K562 (cell line): ENCODE data around the gene GPR25. TPM values are rescaled to one million over a fixed set of nuclear protein-coding genes. Genes with fewer than 3 reads are reported as not detected.
A peak's percentile ranks its signal among the peaks of the same experiment; 100 is the strongest.

ENCODE experiments used
- ATAC-seq: fragments of 200-7000 bp; cut with Tn5 transposase; 3 replicates; pipeline ENCODE4 v1.9.1; 2020; ENCODE audit warnings: moderate library complexity
- BruUV-seq: library from RNA; stranded (reverse); fragments of 400-500 nt; replicated peaks from 2 replicates; lab custom pipeline; 2021; lab: Mats Ljungman, UMichigan
- CTCF ChIA-PET: fragments of 300-600 bp; formaldehyde crosslinking; extraction: SDS; loops from one replicate; lab custom pipeline; 2021; ENCODE audit warnings: low intra/inter-chr PET ratio; lab: Yijun Ruan, JAX
- POLR2A ChIA-PET: fragments of 300-600, 350-650 bp; sonication (Branson Sonifier 250); formaldehyde crosslinking; extraction: SDS; loops from one replicate; lab custom pipeline; 2021; ENCODE audit warnings: antibody characterized with exemption, inconsistent platforms; lab: Yijun Ruan, JAX
- DNase-seq, 4 experiments: peaks; one replicate each; pipeline versions ENCODE4 v3.0.0 to v3.0.0-alpha.2; 2011 to 2018; ENCODE audit warnings: low spot score in 3 of 4, mixed read lengths in 3 of 4; ENCODE audit errors: extremely low read depth in 1 of 4
- FAIRE-seq: peaks from 2 replicates; lab custom pipeline; 2011; peaks lifted over from hg19 to GRCh38; lab: Jason Lieb, UNC
- H2AFZ ChIP-seq: 2 replicates; pipeline ENCODE4 v1.6.0; 2011; ENCODE audit warnings: low read depth, low read length, control low read depth, inconsistent platforms
- H3K27ac ChIP-seq: fragments of 200-600 bp; 3 replicates; pipeline ENCODE4 v1.8.0; 2011; ENCODE audit warnings: low read depth, mild to moderate bottlenecking, control low read depth, inconsistent platforms, low read length, moderate library complexity, mixed read lengths; ENCODE audit errors: extremely low read depth
- H3K27me3 ChIP-seq, 2 experiments: fragments of 300-600 bp in 1 of 2; 2 replicates in 1 of 2; 3 replicates in 1 of 2; pipeline versions ENCODE4 v1.6.0 to v1.8.0; 2011; ENCODE audit warnings: inconsistent platforms in 2 of 2, low read length in 2 of 2, mild to moderate bottlenecking in 1 of 2, mixed read lengths in 1 of 2, moderate library complexity in 1 of 2; ENCODE audit not compliant: control insufficient read depth in 2 of 2, insufficient read depth in 2 of 2
- H3K36me3 ChIP-seq: fragments of 300-600 bp; 3 replicates; pipeline ENCODE4 v1.8.0; 2011; ENCODE audit warnings: mild to moderate bottlenecking, low read length, inconsistent platforms; ENCODE audit not compliant: control insufficient read depth, insufficient read depth
- H3K4me1 ChIP-seq, 2 experiments: fragments of 200-600 bp in 1 of 2; replicated peaks in 1 of 2; 2 replicates in 1 of 2; 3 replicates in 1 of 2; pipeline versions ENCODE4 v1.5.1 to v1.8.0; 2011; ENCODE audit warnings: inconsistent platforms in 2 of 2, low read length in 2 of 2, mild to moderate bottlenecking in 1 of 2, mixed read lengths in 1 of 2, moderate library complexity in 1 of 2; ENCODE audit not compliant: control insufficient read depth in 2 of 2, insufficient read depth in 2 of 2
- H3K4me2 ChIP-seq: 2 replicates; pipeline ENCODE4 v1.6.1; 2011; ENCODE audit warnings: low read length, control low read depth, inconsistent platforms, mixed read lengths; ENCODE audit not compliant: insufficient read depth
- H3K4me3 ChIP-seq: fragments of 200-600 bp; sonication (generic), shearing (Covaris generic); 2 replicates; pipeline ENCODE4 v1.5.1; 2016; ENCODE audit warnings: control low read depth, inconsistent platforms
- H3K79me2 ChIP-seq: fragments of 200-600 bp; 3 replicates; pipeline ENCODE4 v1.8.0; 2011; ENCODE audit warnings: low read length, inconsistent platforms; ENCODE audit not compliant: control insufficient read depth, insufficient read depth
- H3K9ac ChIP-seq, 2 experiments: 2 replicates each; pipeline versions ENCODE4 v1.6.0 to v1.6.1; 2011; ENCODE audit warnings: low read depth in 2 of 2, low read length in 2 of 2, control low read depth in 1 of 2, inconsistent platforms in 1 of 2, mild to moderate bottlenecking in 1 of 2, mixed read lengths in 1 of 2; ENCODE audit not compliant: insufficient read depth in 1 of 2
- H3K9me1 ChIP-seq: one replicate; pipeline ENCODE4 v1.6.0; 2011; ENCODE audit warnings: inconsistent platforms, mild to moderate bottlenecking, low read length, moderate library complexity; ENCODE audit not compliant: control insufficient read depth, insufficient read depth
- H3K9me3 ChIP-seq: replicated peaks from 2 replicates; pipeline ENCODE4 v1.5.1; 2011; ENCODE audit warnings: low read depth, low read length, inconsistent platforms; ENCODE audit not compliant: control insufficient read depth, insufficient read depth
- H4K20me1 ChIP-seq: replicated peaks from 2 replicates; pipeline ENCODE4 v1.6.1; 2011; ENCODE audit warnings: low read length, inconsistent platforms, mixed read lengths; ENCODE audit not compliant: control insufficient read depth, insufficient read depth
- CTCF ChIP-seq, 3 experiments: IDR thresholded peaks in 2 of 3; conservative IDR thresholded peaks in 1 of 3; 2 replicates each; pipeline ENCODE4 v1.5.1; 2011 to 2012; ENCODE audit warnings: low read length in 3 of 3, mild to moderate bottlenecking in 3 of 3, control low read depth in 2 of 3, improper control_type of control experiment in 1 of 3, inconsistent platforms in 1 of 3, low read depth in 1 of 3, mixed read lengths in 1 of 3, moderate library complexity in 1 of 3; ENCODE audit not compliant: insufficient read depth in 2 of 3
- SAFB2 ChIP-seq: fragments of 200-400 bp; formaldehyde crosslinking; IDR thresholded peaks from 2 replicates; pipeline ENCODE4 v1.6.1; 2018; ENCODE audit warnings: borderline replicate concordance, low read length, low read depth, moderate library complexity; ENCODE audit not compliant: severe bottlenecking
- WGBS: fragments of 100-300 bp; shearing (Covaris generic); methylation state at CpG from one replicate; pipeline ENCODE4 v1.1.6; 2016; ENCODE audit warnings: low coverage, mixed read lengths; ENCODE audit not compliant: insufficient coverage; ENCODE audit errors: missing lambda C conversion rate; 5-methylcytosine and 5-hydroxymethylcytosine counted together
- in situ Hi-C: fragments of 300-500 bp; cut with MboI; formaldehyde crosslinking; loops from 4 replicates; pipeline ENCODE4 v1.15.0; 2018; ENCODE audit warnings: inconsistent platforms, mixed read lengths
- intact Hi-C: fragments of 100-400 bp; cut with micrococcal nuclease; formaldehyde crosslinking; loops from 2 replicates; pipeline ENCODE4 v1.14.2; 2022
- polyA plus RNA-seq, 8 experiments: library from polyadenylated mRNA; depleted of rRNA in 4 of 8; stranded (reverse) in 5 of 8; unstranded in 3 of 8; fragments of >200 nt; fragmentation: Nextera tagmentation in 2 of 8; fragmentation: Illumina TruSeq in 1 of 8; extraction: Ambion mirVana in 2 of 8; extraction: Trizol in 1 of 8; gene quantifications; 2 replicates each; pipeline versions ENCODE4 v1.2.1 to v1.2.3, GENCODE V29; 2011 to 2014; ENCODE audit warnings: inconsistent platforms in 1 of 8, missing spikeins in 1 of 8
- total RNA-seq, 7 experiments: library from RNA; depleted of rRNA in 6 of 7; stranded (reverse); fragments of >200 nt in 6 of 7; fragmentation: Illumina TruSeq in 2 of 7; extraction: Trizol in 2 of 7; gene quantifications; 2 replicates each; pipeline versions ENCODE4 v1.2.1 to v1.2.3, GENCODE V29; 2011 to 2021; ENCODE audit warnings: low replicate concordance in 1 of 7

GPR25 gene
- total and polyA plus RNA-seq, 9 of the 15 experiments (the other 6 are each of a cell fraction or from before 2014, with no cell fraction given): not detected

GRCh38 chr1:200900877-200901276, 28.1 kb downstream of the GPR25 start:
- CTCF ChIA-PET: no interaction called here
- POLR2A ChIA-PET: interaction anchor here (0.6 to 1.5 kb wide), 4 partner anchors 16 to 420 kb away, joined by 3 to 7 read pairs (median 3); no protein-coding TSS in a partner anchor
- FAIRE-seq: no peak

More at GRCh38 chr1:200900877-200901276, 28.1 kb downstream of the GPR25 start:
- intact Hi-C loops: no loop called here
- DNase-seq: peak in 1 of 4 experiments; percentile 14
- Histone ChIP-seq H3K27me3 (peaks cover 47 to 83% of the 10 kb centered on the region in 2 experiments), H3K79me2 (no peaks in the 10 kb centered on the region), H3K4me3 (no peak overlapping the region), H3K27ac (no peak overlapping the region), H3K36me3 (no peaks in the 10 kb centered on the region), H4K20me1 (peaks cover 17% of the 10 kb centered on the region), H3K9ac (peak overlapping the region in 1 of 2 experiments; percentile 29; a peak in 1 of 4 replicates), H3K9me3 (no peaks in the 10 kb centered on the region), H3K4me2 (no peak overlapping the region), H3K9me1 (no peaks in the 10 kb centered on the region), H3K4me1 (peaks cover 0 to 16% of the 10 kb centered on the region in 2 experiments; a peak in 1 of 5 replicates), H2AFZ (no peak overlapping the region)
- TF ChIP-seq SAFB2 (no peak), CTCF (IDR thresholded peaks at IDR 0.05 in 2 of 3, conservative IDR thresholded peaks at IDR 0.05 in 1 of 3; ENCODE audit: insufficient read depth in 2 of 3, low read depth in 1 of 3, low read length in 3 of 3) (0 out of 6 replicates have a peak, but pooled peaks of 1 of the 3 experiments have one; percentile 17)
- no TSS peak for BruUV-seq
- ATAC-seq: peak; percentile 42; the same call in 2 of the 3 replicates
- in situ Hi-C loops: no loop called here
- WGBS: under 1% methylated on average over 17 of the region's 17 CpGs
